ENCODE data around the gene CNNM2.

- TF ChIP-seq EZH2 (IDR thresholded peaks at IDR 0.05; ENCODE audit: insufficient read depth, poor library complexity, severe bottlenecking) (no peak), EZH2phosphoT487 (IDR thresholded peaks at IDR 0.05; ENCODE audit: insufficient read depth, low read depth) (no peak)
Observed at GRCh38 chr10:103102195-103102594, 184.1 kb downstream of the CNNM2 start.
